CD4-positive, alpha-beta T cell treated with Interferon alpha-2 for 1 hour (primary cell): ENCODE measurements around the gene ABCA7.

Source experiments
- DNase-seq, 2 donors: peaks; one replicate each; pipeline ENCODE4 v3.0.0-alpha.2; 2020 to 2022

ABCA7 gene

DNA sequence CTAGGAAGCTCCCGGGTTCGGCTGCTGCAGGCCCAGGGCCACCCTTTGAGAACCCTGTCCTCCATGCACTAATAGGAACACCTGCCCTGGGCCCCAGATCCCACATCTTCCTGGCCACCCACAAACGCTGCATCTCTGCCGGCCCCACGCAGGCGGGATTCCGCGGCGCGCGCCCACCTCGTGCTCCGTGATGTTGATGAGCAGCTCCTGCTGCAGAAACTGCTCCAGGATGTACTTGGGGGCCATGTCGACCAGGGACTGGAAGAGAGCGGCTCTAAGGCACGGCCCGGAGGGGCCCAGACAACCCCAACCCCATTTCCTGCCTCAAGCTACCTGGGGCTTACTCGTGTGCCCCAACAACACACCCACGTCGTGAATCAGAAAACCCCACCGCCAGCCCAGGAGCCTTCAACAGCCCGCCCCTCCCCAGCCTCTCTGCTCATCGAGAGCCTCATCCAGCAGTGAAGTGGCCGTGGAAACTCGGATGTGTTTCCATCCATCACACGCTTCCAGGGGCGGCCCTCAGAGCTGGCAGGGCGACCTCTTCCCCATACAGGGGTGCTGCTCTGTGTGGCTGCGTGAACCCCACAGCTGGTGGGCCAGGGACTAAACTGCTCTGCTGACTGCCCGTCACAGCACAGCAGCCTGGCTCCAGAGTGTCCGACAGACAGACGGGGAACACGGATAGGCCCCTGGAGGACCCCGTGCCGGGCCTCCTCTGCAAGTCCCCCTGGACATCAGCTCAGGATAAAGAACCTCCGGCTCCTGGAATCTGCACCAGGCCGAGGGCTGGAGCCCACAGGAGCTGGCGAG is 51.0 kb downstream of the ABCA7 start:
- no peak for DNase-seq

DNA sequence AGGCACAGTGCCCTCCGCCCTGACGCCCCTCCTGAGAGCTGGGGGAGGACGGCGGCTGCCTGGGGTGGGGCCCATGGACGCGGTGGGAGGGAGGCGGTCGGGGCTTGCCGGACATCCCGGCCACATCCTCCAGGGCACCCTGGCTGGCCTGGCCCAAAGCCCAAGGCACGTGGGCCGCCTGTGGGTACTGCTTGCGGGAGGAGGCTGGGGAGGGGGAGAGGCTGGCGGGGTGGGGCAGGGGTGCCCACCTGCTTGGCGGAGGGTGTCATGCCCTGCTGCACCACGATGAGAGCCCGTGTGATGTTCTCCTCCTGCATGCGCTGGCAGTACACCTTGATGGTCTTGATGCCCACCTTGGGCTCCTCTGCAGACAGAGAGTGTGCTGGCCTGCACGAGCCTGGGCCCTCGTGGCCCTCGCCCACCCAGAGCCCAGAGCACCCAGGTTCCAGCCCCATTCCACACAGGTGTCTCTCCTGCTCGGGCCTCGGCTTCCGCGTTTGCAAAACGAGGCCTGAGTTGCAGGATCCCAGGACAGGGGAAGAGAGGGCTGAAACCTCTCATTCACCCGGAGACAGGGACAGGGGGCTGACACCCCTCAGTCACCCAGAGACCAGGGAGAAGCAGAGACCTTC is 51.8 kb downstream of the ABCA7 start:
- no peak for DNase-seq

- no peak for DNase-seq
Measured at GRCh38 chr19:1093330-1093729, 53.4 kb downstream of the ABCA7 start.

DNA sequence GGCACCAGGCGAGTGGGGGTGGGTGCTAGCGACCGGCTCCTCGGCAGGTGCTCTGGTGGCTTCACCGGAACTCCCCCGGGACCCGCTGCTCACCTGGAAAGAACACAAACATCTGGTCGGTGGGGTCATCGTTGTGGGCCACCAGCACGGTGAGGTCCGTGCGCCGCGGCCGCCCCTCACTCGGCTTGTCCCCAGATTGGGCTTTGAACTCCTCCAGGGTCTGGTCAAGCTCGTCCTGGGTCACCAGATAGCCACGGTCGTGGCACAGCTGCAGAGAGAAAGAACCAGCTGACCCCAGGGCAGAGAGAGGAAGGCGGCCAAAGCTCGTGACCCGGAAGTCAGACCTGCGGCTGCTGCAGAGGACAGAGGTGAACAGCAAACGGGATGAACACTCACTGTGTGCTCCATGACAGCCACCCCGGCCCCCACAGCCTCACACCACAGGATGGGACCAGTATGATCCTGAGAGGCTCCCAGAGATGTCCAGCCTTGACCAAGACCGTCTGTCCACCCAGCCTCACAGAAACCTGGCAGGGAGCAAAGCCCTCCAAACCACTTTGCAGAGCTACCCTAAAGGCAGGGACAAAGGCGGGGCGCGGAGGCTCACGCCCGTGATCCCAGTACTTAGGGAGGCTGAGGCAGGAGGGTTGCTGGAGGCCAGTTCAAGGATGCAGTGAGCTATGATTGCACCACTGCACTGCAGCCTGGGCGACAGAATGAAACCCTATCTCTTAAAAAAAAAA is 54.1 kb downstream of the ABCA7 start:
- DNase-seq, result no peak

GRCh38 chr19:1094655-1094977 is 54.7 kb downstream of the ABCA7 start:
- no peak for DNase-seq

GRCh38 chr19:1094978-1095701 is 55.2 kb downstream of the ABCA7 start, which contains the start of gene POLR2E:
Gene POLR2E, minus strand, starts transcription at chr19:1095375. Its CDS starts 60 bp downstream, at chr19:1095315.
- DNase-seq, result peak; percentile 97 to 99

DNA sequence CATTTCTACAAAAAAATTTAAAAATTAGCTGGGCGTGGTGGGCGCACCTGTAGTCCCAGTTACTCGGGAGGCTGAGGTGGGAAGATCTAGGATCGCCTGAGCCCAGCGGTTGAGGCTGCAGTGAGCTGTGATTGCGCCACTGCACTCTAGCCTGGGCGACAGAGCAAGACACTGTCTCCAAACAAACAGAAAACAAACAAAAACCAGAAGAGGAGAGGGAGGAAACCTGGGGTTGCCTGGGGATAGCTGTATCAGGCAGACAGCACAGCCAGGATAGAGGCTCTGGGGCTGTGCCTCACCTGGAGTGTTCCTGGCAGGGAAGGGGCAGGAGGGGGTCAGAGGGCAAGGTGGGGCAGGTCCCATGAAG is 57.9 kb downstream of the ABCA7 start:
- DNase-seq, result no peak

DNA sequence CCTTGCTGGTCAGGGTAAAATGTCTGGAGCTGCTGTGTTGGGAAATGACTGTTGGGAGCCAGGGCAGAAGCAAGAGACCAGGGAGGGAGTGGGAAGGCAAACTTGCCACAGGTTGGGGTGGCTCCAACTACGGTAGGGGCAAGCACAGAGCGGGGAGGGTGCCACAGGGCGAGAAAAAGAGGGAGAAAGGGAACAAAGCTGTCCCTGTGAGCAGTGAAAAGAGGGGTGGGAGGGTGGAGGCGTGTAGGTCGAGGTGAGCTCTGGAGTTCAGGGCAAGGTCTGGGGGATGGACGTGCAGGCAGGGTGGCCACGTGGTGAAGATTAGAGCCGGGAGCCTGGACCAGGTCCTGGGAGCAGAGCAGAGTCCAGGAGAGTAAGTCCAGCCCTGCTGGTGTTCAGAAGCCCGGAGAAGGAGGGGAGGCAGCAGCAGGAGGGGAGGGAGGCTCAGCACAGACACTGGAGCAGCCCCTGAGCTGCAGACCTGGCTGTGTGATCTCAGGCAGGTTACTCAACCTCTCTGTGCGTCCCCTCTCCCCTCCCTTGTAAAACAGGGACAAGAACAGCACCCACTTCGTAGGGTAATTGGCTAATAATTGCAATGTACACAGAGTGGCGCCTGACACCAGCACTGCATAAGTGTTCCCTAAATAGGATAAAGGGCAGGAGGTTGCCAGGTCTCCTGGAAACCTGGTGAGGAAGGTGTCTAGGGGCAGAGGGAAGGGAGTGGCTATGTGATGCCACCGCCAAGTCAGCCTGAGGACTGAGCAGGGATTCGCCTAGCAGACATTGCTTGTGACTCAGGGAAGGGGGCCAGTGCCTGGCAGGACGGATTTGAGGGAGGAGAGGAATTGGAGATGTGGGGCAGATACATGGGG is 58.5 kb downstream of the ABCA7 start:
- no peak for DNase-seq

- no peak for DNase-seq
Measured at GRCh38 chr19:1101337-1101698, 61.4 kb downstream of the ABCA7 start.

DNA sequence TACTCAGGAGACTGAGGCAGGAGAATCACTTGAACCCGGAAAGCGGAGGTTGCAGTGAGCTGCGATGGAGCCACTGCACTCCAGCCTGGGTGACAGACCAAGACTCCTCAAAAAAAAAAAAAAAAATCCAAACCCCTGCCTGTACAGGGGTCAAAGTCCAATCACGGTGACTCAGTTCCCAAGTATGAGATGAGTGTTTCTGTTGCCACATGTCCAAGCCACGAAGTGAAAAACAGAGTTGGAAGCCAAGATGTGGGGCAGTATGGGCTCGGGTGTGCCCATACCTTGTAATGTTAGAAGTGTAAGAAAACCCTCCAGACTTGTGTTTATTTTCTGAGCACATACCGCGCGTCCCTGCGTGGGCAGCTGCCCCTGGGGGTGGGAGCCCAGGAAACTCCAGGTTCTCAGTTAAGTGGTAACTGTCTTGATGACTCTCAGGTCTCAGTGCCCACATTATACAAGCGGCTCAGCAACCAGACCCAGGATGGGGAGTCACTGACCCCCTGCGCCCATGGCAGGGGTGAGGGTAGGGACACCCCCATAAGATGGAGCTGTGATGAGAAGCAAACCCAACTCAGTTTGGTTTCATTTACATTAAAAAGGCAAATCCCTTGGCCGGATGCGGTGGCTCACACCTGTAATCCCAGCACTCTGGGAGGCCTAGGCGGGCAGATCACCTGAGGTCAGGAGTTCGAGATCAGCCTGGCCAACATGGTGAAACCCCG is 62.7 kb downstream of the ABCA7 start:
- DNase-seq, result peak in 1 of 2 donors; percentile 53

DNA sequence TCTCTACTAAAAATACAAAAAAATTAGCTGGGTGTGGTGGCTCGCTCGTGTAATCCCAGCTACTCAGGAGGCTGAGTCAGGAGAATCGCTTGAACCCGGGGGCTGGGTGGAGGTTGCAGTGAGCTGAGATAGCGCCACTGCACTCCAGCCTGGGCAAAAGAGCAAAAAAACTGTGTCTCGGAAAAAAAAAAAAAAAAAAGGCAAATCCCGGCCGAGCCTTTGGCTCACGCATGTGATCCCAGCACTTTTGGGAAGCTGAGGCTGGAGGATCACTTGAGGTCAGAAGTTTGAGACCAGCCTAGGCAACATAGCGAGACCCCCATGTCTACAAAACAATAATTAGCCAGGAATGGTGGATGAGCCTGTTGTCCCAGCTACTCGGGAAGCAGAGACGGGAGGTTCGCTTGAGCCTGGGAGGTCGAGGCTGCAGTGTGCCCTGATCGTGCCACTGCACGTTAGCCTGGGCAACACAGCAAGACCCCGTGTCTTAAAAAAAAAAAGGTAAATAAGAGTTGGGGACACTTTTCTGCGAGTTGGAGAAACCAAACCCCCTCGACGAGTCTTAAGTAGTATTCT is 63.3 kb downstream of the ABCA7 start:
- no peak for DNase-seq

DNA sequence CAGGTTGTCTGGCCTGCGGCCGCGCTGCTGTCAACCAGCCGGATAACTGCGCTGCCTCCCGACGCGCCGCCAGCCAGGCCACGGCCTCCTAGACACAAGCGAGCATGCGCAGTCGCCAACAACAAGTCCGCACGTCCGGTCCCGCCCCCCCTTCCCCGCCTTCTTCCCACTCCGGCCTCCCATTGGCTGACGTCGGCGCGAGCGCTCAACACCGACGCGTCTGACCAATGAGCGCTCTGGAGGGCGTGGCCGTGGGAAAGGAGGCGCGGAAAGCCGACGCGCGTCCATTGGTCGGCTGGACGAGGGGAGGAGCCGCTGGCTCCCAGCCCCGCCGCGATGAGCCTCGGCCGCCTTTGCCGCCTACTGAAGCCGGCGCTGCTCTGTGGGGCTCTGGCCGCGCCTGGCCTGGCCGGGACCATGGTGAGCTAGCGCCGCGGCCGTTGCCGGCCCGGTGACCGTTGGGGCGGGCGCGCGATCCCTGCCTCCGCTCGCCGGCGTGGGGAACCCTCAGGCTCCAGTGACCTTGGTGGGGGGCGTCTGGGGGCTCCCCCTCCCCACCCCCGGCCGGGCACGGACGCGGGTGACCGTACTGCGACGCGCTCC is 63.9 kb downstream of the ABCA7 start, which contains the start of gene GPX4:
Gene GPX4, plus strand, starts transcription at position 287 of the 603 bp plus-strand sequence. Its CDS starts 50 bp downstream, at position 337.
- DNase-seq, result peak; percentile 99

DNA sequence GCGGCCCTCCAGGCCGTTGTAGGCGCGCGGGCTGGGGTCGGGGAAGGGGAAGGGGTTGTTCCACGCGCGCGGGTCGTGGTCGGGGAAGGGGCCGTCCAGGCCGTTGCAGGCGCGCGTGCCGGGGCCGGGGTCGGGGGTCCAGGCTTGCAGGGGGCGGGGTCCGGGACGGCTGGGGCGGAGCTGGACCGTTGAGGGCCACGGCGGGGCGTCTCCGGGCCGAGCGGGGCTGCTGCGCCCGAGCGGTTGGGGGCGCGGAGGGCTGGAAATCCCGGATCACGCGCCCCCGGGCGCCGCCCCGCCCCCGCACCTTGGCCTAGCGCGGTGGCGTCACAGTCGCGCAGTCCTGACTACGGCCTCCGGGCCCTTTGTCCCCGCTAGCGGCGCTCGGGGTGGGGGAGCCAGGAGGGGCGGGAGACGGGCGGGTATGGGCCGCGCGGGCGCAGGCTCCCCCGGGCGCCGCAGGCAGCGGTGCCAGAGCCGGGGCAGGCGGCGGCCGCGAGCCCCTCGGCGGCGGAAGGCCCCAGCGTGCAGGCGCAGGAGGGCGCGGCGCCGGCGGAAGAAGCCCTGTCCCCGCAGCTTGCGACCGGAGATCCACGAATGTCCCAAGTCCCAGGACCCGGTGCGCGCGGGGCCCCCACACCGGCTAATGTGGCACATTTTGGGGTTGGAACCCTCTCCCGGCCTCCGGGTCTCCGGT is 64.6 kb downstream of the ABCA7 start:
- DNase-seq, result peak; percentile 74 to 81

- DNase-seq, result no peak
Measured at GRCh38 chr19:1105008-1105872, 65.3 kb downstream of the ABCA7 start.

GRCh38 chr19:1105873-1106840 is 66.2 kb downstream of the ABCA7 start:
- DNase-seq, result no peak

GRCh38 chr19:1106841-1107660 is 67.1 kb downstream of the ABCA7 start:
- DNase-seq, result no peak
